Measurements from ENCODE around the gene CD59.

- TF ChIP-seq CTCF (IDR thresholded peaks at IDR 0.05; ENCODE audit: extremely low read depth in 1 of 2, insufficient read depth in 1 of 2, low read depth in 1 of 2, low read length in 2 of 2) (no peak), POLR2AphosphoS5 (IDR thresholded peaks at IDR 0.05; ENCODE audit: insufficient read depth, low read depth, low read length) (no peak)
These were observed 64.0 kb downstream of the CD59 start for GRCh38 chr11:33672273-33672672.

Data from endothelial cell of umbilical vein (primary cell).